GM20000 (cell line): Measurements from ENCODE around the gene CD40LG.

ENCODE experiments used
- DNase-seq: peaks from one replicate; pipeline ENCODE4 v3.0.0; 2012; ENCODE audit warnings: low spot score
- TF ChIP-seq, protein P1 (sequence below): IDR thresholded peaks from 2 replicates; pipeline ENCODE4 v1.5.1; 2012; ENCODE audit warnings: mild to moderate bottlenecking, control low read depth; ENCODE audit errors: extremely low read depth, missing control alignments

Gene CD40LG

DNA sequence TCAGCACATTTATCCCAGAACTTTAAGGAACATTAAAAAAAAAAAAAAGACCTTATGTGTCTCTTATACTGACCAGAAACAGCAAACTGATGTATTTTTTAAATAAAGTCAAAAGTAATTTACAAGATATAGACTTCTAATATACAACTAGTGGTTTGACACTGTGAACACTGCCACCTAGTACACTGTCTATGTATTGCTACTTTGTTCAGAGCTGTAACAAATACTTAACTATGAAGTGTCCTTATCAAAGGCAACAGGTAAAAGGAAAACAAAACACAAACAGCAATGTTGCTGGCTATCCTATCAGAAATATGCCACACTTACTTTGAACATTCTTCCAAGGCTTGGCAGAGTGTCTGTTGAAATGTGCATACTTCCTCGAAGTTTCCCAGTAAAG, 60.4 kb downstream of the CD40LG start:
- no peak for DNase-seq
- TF ChIP-seq, protein P1, sequence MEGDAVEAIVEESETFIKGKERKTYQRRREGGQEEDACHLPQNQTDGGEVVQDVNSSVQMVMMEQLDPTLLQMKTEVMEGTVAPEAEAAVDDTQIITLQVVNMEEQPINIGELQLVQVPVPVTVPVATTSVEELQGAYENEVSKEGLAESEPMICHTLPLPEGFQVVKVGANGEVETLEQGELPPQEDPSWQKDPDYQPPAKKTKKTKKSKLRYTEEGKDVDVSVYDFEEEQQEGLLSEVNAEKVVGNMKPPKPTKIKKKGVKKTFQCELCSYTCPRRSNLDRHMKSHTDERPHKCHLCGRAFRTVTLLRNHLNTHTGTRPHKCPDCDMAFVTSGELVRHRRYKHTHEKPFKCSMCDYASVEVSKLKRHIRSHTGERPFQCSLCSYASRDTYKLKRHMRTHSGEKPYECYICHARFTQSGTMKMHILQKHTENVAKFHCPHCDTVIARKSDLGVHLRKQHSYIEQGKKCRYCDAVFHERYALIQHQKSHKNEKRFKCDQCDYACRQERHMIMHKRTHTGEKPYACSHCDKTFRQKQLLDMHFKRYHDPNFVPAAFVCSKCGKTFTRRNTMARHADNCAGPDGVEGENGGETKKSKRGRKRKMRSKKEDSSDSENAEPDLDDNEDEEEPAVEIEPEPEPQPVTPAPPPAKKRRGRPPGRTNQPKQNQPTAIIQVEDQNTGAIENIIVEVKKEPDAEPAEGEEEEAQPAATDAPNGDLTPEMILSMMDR, result no peak
